ENCODE results near the gene ZFHX3. TPM values are rescaled to one million over a fixed set of nuclear protein-coding genes. Genes with fewer than 3 reads are reported as not detected.

Gene ZFHX3
- total and polyA plus RNA-seq, 2 donors (not counting 1 experiment from before 2014, with no cell fraction given) = 4.7 to 7.3 TPM

GRCh38 chr16:73049511-73049910 lies 1.6 kb upstream of the ZFHX3 start:
- H3K4me1 ChIP-seq (ENCODE audit: control insufficient read depth, extremely low read depth, insufficient read depth, low read length) = peaks cover 47% of the 10 kb centered on the region
- peaks cover 90% of the 10 kb centered on the region for H3K79me2 ChIP-seq (ENCODE audit: control insufficient read depth, insufficient read depth, low read length)
- H3K9me3 ChIP-seq (ENCODE audit: control insufficient read depth, insufficient read depth, low read depth, low read length) = no peaks in the 10 kb centered on the region
- no peak overlapping the region for H2AFZ ChIP-seq (ENCODE audit: low read length)
- no peak overlapping the region for H3K4me2 ChIP-seq (ENCODE audit: extremely low read depth, insufficient read depth, low read length)
- no peaks in the 10 kb centered on the region for H3K27me3 ChIP-seq (ENCODE audit: control insufficient read depth, insufficient read depth, low read length)
- no peak for TF ChIP-seq CTCF (conservative IDR thresholded peaks at IDR 0.05 in 1 of 2, IDR thresholded peaks at IDR 0.05 in 1 of 2; ENCODE audit: low read depth in 1 of 2, low read length in 2 of 2)
- TF ChIP-seq EZH2 (IDR thresholded peaks at IDR 0.05; ENCODE audit: low read length, missing control alignments) = no peak
- peak overlapping the region; percentile 10 for H3K27ac ChIP-seq (ENCODE audit: insufficient read depth, low read length)
- no peak overlapping the region for H3K4me3 ChIP-seq (replicated peaks in 1 of 4; ENCODE audit: control extremely low read depth in 1 of 4, insufficient read depth in 1 of 4, low read depth in 3 of 4, low read length in 4 of 4)
- no peak for DNase-seq (ENCODE audit: low read depth in 2 of 2)
- H3K9ac ChIP-seq (ENCODE audit: insufficient read depth, low read length) = no peak overlapping the region
- no peaks in the 10 kb centered on the region for H3K36me3 ChIP-seq (ENCODE audit: control insufficient read depth, insufficient read depth, low read length)
- H4K20me1 ChIP-seq (ENCODE audit: control insufficient read depth, extremely low read depth, insufficient read depth, low read length) = no peaks in the 10 kb centered on the region

GRCh38 chr16:73049091-73049490 lies 1.2 kb upstream of the ZFHX3 start:
- no peaks in the 10 kb centered on the region for H3K36me3 ChIP-seq (ENCODE audit: control insufficient read depth, insufficient read depth, low read length)
- peaks cover 91% of the 10 kb centered on the region for H3K79me2 ChIP-seq (ENCODE audit: control insufficient read depth, insufficient read depth, low read length)
- H2AFZ ChIP-seq (ENCODE audit: low read length) = no peak overlapping the region
- no peaks in the 10 kb centered on the region for H4K20me1 ChIP-seq (ENCODE audit: control insufficient read depth, extremely low read depth, insufficient read depth, low read length)
- H3K4me1 ChIP-seq (ENCODE audit: control insufficient read depth, extremely low read depth, insufficient read depth, low read length) = peaks cover 51% of the 10 kb centered on the region
- peak overlapping the region in 1 of 4 experiments; percentile 76 for H3K4me3 ChIP-seq (replicated peaks in 1 of 4; ENCODE audit: control extremely low read depth in 1 of 4, insufficient read depth in 1 of 4, low read depth in 3 of 4, low read length in 4 of 4)
- H3K9ac ChIP-seq (ENCODE audit: insufficient read depth, low read length) = no peak overlapping the region
- DNase-seq (ENCODE audit: low read depth in 2 of 2) = no peak
- H3K4me2 ChIP-seq (ENCODE audit: extremely low read depth, insufficient read depth, low read length) = peak overlapping the region; percentile 82
- no peaks in the 10 kb centered on the region for H3K27me3 ChIP-seq (ENCODE audit: control insufficient read depth, insufficient read depth, low read length)
- no peaks in the 10 kb centered on the region for H3K9me3 ChIP-seq (ENCODE audit: control insufficient read depth, insufficient read depth, low read depth, low read length)
- H3K27ac ChIP-seq (ENCODE audit: insufficient read depth, low read length) = peak overlapping the region; percentile 70
- TF ChIP-seq CTCF (conservative IDR thresholded peaks at IDR 0.05 in 1 of 2, IDR thresholded peaks at IDR 0.05 in 1 of 2; ENCODE audit: low read depth in 1 of 2, low read length in 2 of 2) = no peak
- TF ChIP-seq EZH2 (IDR thresholded peaks at IDR 0.05; ENCODE audit: low read length, missing control alignments) = no peak

- peak overlapping the region; percentile 70 for H3K27ac ChIP-seq (ENCODE audit: insufficient read depth, low read length)
- peaks cover 91% of the 10 kb centered on the region for H3K79me2 ChIP-seq (ENCODE audit: control insufficient read depth, insufficient read depth, low read length)
- TF ChIP-seq CTCF (conservative IDR thresholded peaks at IDR 0.05 in 1 of 2, IDR thresholded peaks at IDR 0.05 in 1 of 2; ENCODE audit: low read depth in 1 of 2, low read length in 2 of 2) (no peak), EZH2 (IDR thresholded peaks at IDR 0.05; ENCODE audit: low read length, missing control alignments) (no peak)
- H4K20me1 ChIP-seq (ENCODE audit: control insufficient read depth, extremely low read depth, insufficient read depth, low read length) = no peaks in the 10 kb centered on the region
- no peaks in the 10 kb centered on the region for H3K9me3 ChIP-seq (ENCODE audit: control insufficient read depth, insufficient read depth, low read depth, low read length)
- peak overlapping the region; percentile 82 for H3K4me2 ChIP-seq (ENCODE audit: extremely low read depth, insufficient read depth, low read length)
- no peak overlapping the region for H2AFZ ChIP-seq (ENCODE audit: low read length)
- peaks cover 51% of the 10 kb centered on the region for H3K4me1 ChIP-seq (ENCODE audit: control insufficient read depth, extremely low read depth, insufficient read depth, low read length)
- H3K9ac ChIP-seq (ENCODE audit: insufficient read depth, low read length) = peak overlapping the region; percentile 78
- H3K36me3 ChIP-seq (ENCODE audit: control insufficient read depth, insufficient read depth, low read length) = no peaks in the 10 kb centered on the region
- no peaks in the 10 kb centered on the region for H3K27me3 ChIP-seq (ENCODE audit: control insufficient read depth, insufficient read depth, low read length)
- peak in 1 of 2 donors; percentile 40 for DNase-seq (ENCODE audit: low read depth in 2 of 2)
- peak overlapping the region; percentile 39 to 76 (median 43) for H3K4me3 ChIP-seq (replicated peaks in 1 of 4; ENCODE audit: control extremely low read depth in 1 of 4, insufficient read depth in 1 of 4, low read depth in 3 of 4, low read length in 4 of 4)
Measured at GRCh38 chr16:73048292-73049080, 558 bp upstream of the ZFHX3 start.

All from fibroblast of lung (primary cell).